Smooth muscle cell (in vitro differentiated cells): ENCODE measurements around the gene ERLIN1. TPM values are rescaled to one million over a fixed set of nuclear protein-coding genes. Genes with fewer than 3 reads are reported as not detected.

Source experiments
- DNase-seq: peaks from one replicate; lab custom pipeline; 2025; ENCODE audit not compliant: unreplicated experiment; lab: John Stamatoyannopoulos, UW
- H2AFZ ChIP-seq: fragments of 200-600 bp; sonication (generic); 2 replicates; pipeline ENCODE4 v1.6.0; 2016; ENCODE audit warnings: antibody characterized with exemption, low read depth, mild to moderate bottlenecking
- H3F3A ChIP-seq: fragments of 200-600 bp; sonication (generic); 2 replicates; pipeline ENCODE4 v1.6.0; 2017; ENCODE audit warnings: antibody characterized with exemption, low read depth
- H3K27ac ChIP-seq: fragments of 200-600 bp; sonication (generic); 2 replicates; pipeline ENCODE4 v1.5.1; 2016; ENCODE audit warnings: low read depth, mild to moderate bottlenecking
- H3K27me3 ChIP-seq: fragments of 200-600 bp; sonication (generic); 2 replicates; pipeline ENCODE4 v1.6.1; 2016; ENCODE audit warnings: low read depth, mild to moderate bottlenecking
- H3K36me3 ChIP-seq: fragments of 200-600 bp; sonication (generic); 2 replicates; pipeline ENCODE4 v1.5.1; 2016; ENCODE audit warnings: low read depth
- H3K4me1 ChIP-seq: fragments of 200-600 bp; sonication (generic); 2 replicates; pipeline ENCODE4 v1.5.1; 2016; ENCODE audit warnings: low read depth
- H3K4me2 ChIP-seq: fragments of 200-600 bp; sonication (generic); 2 replicates; pipeline ENCODE4 v1.6.0; 2016; ENCODE audit warnings: mild to moderate bottlenecking
- H3K4me3 ChIP-seq: fragments of 200-600 bp; sonication (generic); 2 replicates; pipeline ENCODE4 v1.5.1; 2016; ENCODE audit warnings: mild to moderate bottlenecking
- H3K79me2 ChIP-seq: fragments of 200-600 bp; sonication (generic); 2 replicates; pipeline ENCODE4 v1.6.0; 2016; ENCODE audit warnings: low read depth, mild to moderate bottlenecking
- H3K9ac ChIP-seq: fragments of 200-600 bp; sonication (generic); 2 replicates; pipeline ENCODE4 v1.6.0; 2016; ENCODE audit warnings: low read depth
- H3K9me3 ChIP-seq: fragments of 200-600 bp; sonication (generic); replicated peaks from 2 replicates; pipeline ENCODE4 v1.5.1; 2016; ENCODE audit warnings: low read depth
- H4K20me1 ChIP-seq: fragments of 200-600 bp; sonication (generic); 2 replicates; pipeline ENCODE4 v1.6.0; 2016; ENCODE audit warnings: low read depth
- WGBS: methylation state at CpG from one replicate; pipeline ENCODE4 v1.1.7; 2016; ENCODE audit warnings: low lambda C conversion rate; 5-methylcytosine and 5-hydroxymethylcytosine counted together
- polyA plus RNA-seq: library from polyadenylated mRNA; unstranded; fragments of >200 nt; fragmentation: Nextera tagmentation; extraction: Ambion mirVana; gene quantifications from 2 replicates; pipeline ENCODE4 v1.2.1, GENCODE V29; 2016
- total RNA-seq: library from RNA; depleted of rRNA; stranded (reverse); fragments of >200 nt; gene quantifications from 2 replicates; pipeline ENCODE4 v1.2.3, GENCODE V29; 2014
- TF ChIP-seq, protein P1 (sequence below): fragments of 200-600 bp; sonication (generic); IDR thresholded peaks from 2 replicates; pipeline ENCODE4 v1.5.1; 2017; ENCODE audit warnings: borderline replicate concordance, mild to moderate bottlenecking, antibody characterized with exemption; ENCODE audit not compliant: insufficient read depth, poor library complexity, severe bottlenecking

Gene ERLIN1
- total and polyA plus RNA-seq, 2 experiments from 2014 or later: 21.0 to 32.2 TPM

DNA sequence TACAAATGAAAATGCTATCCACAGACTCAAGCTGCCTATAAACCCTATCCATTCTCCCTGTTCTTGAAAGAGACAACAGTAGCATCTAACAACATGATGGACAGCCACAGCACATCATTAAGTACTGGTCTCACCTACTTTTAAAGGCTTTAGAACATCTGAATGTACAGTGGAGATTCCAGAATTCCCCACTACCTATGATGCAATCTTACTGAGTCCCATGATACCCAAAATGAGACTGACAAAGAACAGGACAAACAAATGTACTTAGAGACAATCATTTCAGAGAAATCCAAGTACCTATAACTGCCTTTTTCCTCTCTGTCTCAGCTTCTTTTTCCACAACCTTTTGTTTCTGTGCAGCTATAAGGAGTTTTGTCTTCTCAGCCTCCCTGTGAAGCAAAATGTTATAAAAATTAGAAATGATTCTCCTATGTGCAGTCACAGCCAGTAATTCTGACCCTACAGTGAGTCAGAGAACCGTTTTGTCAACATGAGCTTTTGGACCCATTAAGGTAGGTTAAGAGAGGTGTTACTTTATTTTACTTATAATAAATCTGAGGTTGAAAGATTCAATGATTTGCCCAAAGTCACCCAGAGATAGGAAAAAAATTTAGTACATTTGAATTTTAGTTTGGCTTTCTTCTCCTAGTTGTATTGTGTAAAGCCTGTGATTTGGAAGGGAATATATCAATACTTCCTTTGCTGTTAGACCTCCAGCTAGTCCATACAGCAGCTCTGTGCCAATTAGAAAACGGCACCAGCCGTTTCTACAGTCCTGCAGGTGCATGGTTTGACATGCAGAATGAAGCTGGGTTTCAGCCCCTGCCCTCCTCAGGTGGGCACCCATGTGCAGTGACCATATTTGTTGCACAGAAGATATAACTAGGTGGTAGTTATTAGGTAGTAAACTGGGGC is 21.9 kb downstream of the ERLIN1 start:
- Histone ChIP-seq H3K36me3 (peaks cover 4% of the 10 kb centered on the region), H3K79me2 (peaks cover 3% of the 10 kb centered on the region), H3K9me3 (no peaks in the 10 kb centered on the region), H3K27ac (no peak overlapping the region), H3K9ac (no peak overlapping the region), H3K4me2 (no peak overlapping the region), H3F3A (no peaks in the 10 kb centered on the region), H4K20me1 (no peaks in the 10 kb centered on the region), H2AFZ (no peak overlapping the region), H3K4me3 (no peak overlapping the region), H3K27me3 (no peaks in the 10 kb centered on the region), H3K4me1 (no peaks in the 10 kb centered on the region)
- 90% methylated on average over 3 of the region's 3 CpGs for WGBS
- no peak for DNase-seq
- TF ChIP-seq, protein P1, sequence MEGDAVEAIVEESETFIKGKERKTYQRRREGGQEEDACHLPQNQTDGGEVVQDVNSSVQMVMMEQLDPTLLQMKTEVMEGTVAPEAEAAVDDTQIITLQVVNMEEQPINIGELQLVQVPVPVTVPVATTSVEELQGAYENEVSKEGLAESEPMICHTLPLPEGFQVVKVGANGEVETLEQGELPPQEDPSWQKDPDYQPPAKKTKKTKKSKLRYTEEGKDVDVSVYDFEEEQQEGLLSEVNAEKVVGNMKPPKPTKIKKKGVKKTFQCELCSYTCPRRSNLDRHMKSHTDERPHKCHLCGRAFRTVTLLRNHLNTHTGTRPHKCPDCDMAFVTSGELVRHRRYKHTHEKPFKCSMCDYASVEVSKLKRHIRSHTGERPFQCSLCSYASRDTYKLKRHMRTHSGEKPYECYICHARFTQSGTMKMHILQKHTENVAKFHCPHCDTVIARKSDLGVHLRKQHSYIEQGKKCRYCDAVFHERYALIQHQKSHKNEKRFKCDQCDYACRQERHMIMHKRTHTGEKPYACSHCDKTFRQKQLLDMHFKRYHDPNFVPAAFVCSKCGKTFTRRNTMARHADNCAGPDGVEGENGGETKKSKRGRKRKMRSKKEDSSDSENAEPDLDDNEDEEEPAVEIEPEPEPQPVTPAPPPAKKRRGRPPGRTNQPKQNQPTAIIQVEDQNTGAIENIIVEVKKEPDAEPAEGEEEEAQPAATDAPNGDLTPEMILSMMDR: no peak

DNA sequence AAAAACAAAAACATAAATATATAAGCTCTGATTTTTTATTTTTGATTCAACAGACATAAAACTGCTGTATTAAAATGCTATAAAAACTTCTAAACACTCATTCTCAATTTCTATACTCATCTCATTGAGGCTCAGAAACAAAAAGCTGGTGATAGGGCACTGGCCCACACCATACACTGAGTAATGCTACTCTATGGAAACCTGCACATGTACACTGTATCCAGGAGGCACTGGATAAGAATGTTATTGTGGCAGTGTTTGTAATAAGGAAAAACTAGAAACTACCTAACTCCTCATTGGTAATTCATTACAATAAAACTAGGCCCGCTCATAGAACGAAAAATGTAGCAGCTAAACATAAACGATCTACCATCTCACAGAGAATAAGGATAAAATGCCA is 23.1 kb downstream of the ERLIN1 start:
- Histone ChIP-seq H3K27ac (no peak overlapping the region), H3K79me2 (peaks cover 3% of the 10 kb centered on the region), H3F3A (no peaks in the 10 kb centered on the region), H2AFZ (no peak overlapping the region), H3K4me2 (no peak overlapping the region), H3K9ac (no peak overlapping the region), H3K36me3 (peaks cover 4% of the 10 kb centered on the region), H3K9me3 (no peaks in the 10 kb centered on the region), H3K4me1 (no peaks in the 10 kb centered on the region), H3K4me3 (no peak overlapping the region), H3K27me3 (no peaks in the 10 kb centered on the region), H4K20me1 (no peaks in the 10 kb centered on the region)
- TF ChIP-seq, protein P1: no peak
- no peak for DNase-seq
- WGBS: 99% methylated on average over 3 of the region's 3 CpGs

DNA sequence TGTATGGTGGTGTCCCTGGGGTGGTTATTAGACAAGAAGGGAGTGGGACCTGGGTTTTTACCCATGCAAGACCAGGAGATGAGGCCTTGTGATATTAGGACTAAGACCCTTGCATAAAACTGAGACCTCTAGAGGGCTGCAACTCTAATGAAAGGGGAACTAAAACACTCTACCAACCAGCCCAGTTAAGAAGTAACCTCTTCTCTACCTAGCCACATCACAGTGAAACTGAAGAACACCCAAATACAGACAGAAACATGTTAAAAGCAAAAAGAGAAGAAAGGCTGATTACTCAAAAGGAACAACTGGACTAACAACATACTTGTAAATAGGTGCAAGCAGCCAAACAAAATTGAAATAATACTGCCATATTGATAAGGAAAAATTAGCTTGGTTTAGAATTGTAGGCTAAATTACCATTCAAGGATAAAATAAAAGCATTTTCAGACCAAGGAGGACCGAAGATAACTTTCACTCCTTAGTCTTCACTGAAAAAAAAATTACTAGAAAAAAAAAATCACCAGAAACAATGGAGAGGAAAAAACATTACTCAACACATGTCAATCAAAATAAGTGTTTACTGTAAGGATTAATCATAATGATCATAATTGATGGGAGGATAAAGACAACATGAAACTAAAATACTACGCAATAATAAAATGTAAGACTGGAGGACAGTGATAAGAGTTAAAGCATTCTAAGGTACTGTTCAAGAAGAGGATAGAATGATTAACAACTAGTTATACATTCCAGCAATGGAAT is 27.6 kb downstream of the ERLIN1 start:
- H3K79me2 ChIP-seq: peaks cover 3% of the 10 kb centered on the region
- TF ChIP-seq, protein P1: no peak
- no peaks in the 10 kb centered on the region for H4K20me1 ChIP-seq
- 100% methylated on average over 2 of the region's 2 CpGs for WGBS
- no peaks in the 10 kb centered on the region for H3K4me1 ChIP-seq
- peaks cover 18% of the 10 kb centered on the region for H3K36me3 ChIP-seq
- no peak overlapping the region for H3K4me2 ChIP-seq
- no peak overlapping the region for H3K4me3 ChIP-seq
- no peaks in the 10 kb centered on the region for H3K9me3 ChIP-seq
- no peaks in the 10 kb centered on the region for H3F3A ChIP-seq
- no peak overlapping the region for H3K9ac ChIP-seq
- no peak overlapping the region for H2AFZ ChIP-seq
- no peak for DNase-seq
- no peaks in the 10 kb centered on the region for H3K27me3 ChIP-seq
- H3K27ac ChIP-seq: no peak overlapping the region
